Esophagus muscularis mucosa (tissue), 4 donors: ENCODE measurements around the gene CEP131. TPM values are rescaled to one million over a fixed set of nuclear protein-coding genes. Genes with fewer than 3 reads are reported as not detected.
"Not testable (repeated sequence)": the region's sequence is repeated elsewhere in the genome, so short reads cannot be mapped to it uniquely, and the experiment has no call there.

Source experiments
- DNase-seq: peaks from one replicate; pipeline ENCODE4 v3.0.0-alpha.2; 2017; ENCODE audit errors: extremely low spot score
- H3K27ac ChIP-seq, 4 donors: fragments of 200-600 bp; sonication (generic); replicated peaks in 1 of 4; 1 replicate in 3 of 4; 2 replicates in 1 of 4; pipeline ENCODE4 v1.5.1; 2016 to 2019; ENCODE audit warnings: mild to moderate bottlenecking in 1 of 4
- H3K27me3 ChIP-seq, 4 donors: fragments of 200-600 bp; sonication (generic); one replicate each; pipeline versions ENCODE4 v1.5.1 to v1.6.0; 2016 to 2019
- H3K36me3 ChIP-seq, 4 donors: fragments of 200-600 bp; sonication (generic); one replicate each; pipeline ENCODE4 v1.5.1; 2016 to 2019
- H3K4me1 ChIP-seq, 4 donors: fragments of 200-600 bp; sonication (generic); one replicate each; pipeline ENCODE4 v1.5.1; 2016 to 2019
- H3K4me3 ChIP-seq, 4 donors: fragments of 200-600 bp; sonication (generic); 1 replicate in 2 of 4; 2 replicates in 2 of 4; pipeline ENCODE4 v1.5.1; 2016 to 2019; ENCODE audit warnings: mild to moderate bottlenecking in 4 of 4, moderate library complexity in 1 of 4
- H3K9me3 ChIP-seq, 4 donors: fragments of 200-600 bp; sonication (generic); 1 replicate in 3 of 4; 2 replicates in 1 of 4; pipeline ENCODE4 v1.5.1; 2016 to 2019
- EP300 ChIP-seq: sonication (generic); formaldehyde crosslinking; IDR thresholded peaks from one replicate; pipeline ENCODE4 v1.6.1; 2017; ENCODE audit warnings: antibody characterized with exemption
- POLR2A ChIP-seq: fragments of 450-650 bp; IDR thresholded peaks from one replicate; pipeline ENCODE4 v1.6.1; 2017; ENCODE audit warnings: antibody characterized with exemption, moderate library complexity, mild to moderate bottlenecking, low read depth
- POLR2AphosphoS5 ChIP-seq, 2 donors: sonication (generic); formaldehyde crosslinking; IDR thresholded peaks; one replicate each; pipeline ENCODE4 v1.6.1; 2017; ENCODE audit warnings: antibody characterized with exemption in 2 of 2
- WGBS: methylation state at CpG from one replicate; pipeline ENCODE4 v1.1.5; 2018; 5-methylcytosine and 5-hydroxymethylcytosine counted together
- intact Hi-C: fragments of 100-400 bp; cut with DNase I; formaldehyde crosslinking; loops from one replicate; pipeline ENCODE4 v1.15.1; 2023
- total RNA-seq, 4 donors: library from RNA; depleted of rRNA; stranded (reverse); fragments of >200 nt; gene quantifications; one replicate each; pipeline versions ENCODE4 v1.1.0 to v1.2.1, GENCODE V29; 2016
- TF ChIP-seq, protein P1 (sequence below), 3 experiments: fragments of 200-600 bp in 2 of 3; fragments of 450-650 bp in 1 of 3; sonication (generic) in 2 of 3; IDR thresholded peaks; one replicate each; pipeline ENCODE4 v1.5.1; 2017 to 2019; ENCODE audit warnings: antibody characterized with exemption in 3 of 3, mild to moderate bottlenecking in 2 of 3, moderate library complexity in 1 of 3

The CEP131 gene
- total RNA-seq, 4 donors from 2014 or later = 4.5 to 10.6 (median 8.9) TPM

GRCh38 chr17:81157848-81158687 is 64.7 kb downstream of the CEP131 start:
- H3K4me1 ChIP-seq = peaks cover 0 to 18% (median 7%) of the 10 kb centered on the region in 4 donors
- WGBS = 89% methylated on average over 21 of the region's 39 CpGs
- DNase-seq = no peak
- H3K4me3 ChIP-seq = no peak overlapping the region
- no peaks in the 10 kb centered on the region for H3K36me3 ChIP-seq
- H3K27me3 ChIP-seq = peaks cover 0 to 4% (median 0%) of the 10 kb centered on the region in 4 donors
- intact Hi-C loops = no loop called here
- no peak overlapping the region for H3K27ac ChIP-seq
- TF ChIP-seq POLR2A (no peak), EP300 (no peak), POLR2AphosphoS5 (IDR thresholded peaks at IDR 0.05) (no peak)
- TF ChIP-seq, protein P1, sequence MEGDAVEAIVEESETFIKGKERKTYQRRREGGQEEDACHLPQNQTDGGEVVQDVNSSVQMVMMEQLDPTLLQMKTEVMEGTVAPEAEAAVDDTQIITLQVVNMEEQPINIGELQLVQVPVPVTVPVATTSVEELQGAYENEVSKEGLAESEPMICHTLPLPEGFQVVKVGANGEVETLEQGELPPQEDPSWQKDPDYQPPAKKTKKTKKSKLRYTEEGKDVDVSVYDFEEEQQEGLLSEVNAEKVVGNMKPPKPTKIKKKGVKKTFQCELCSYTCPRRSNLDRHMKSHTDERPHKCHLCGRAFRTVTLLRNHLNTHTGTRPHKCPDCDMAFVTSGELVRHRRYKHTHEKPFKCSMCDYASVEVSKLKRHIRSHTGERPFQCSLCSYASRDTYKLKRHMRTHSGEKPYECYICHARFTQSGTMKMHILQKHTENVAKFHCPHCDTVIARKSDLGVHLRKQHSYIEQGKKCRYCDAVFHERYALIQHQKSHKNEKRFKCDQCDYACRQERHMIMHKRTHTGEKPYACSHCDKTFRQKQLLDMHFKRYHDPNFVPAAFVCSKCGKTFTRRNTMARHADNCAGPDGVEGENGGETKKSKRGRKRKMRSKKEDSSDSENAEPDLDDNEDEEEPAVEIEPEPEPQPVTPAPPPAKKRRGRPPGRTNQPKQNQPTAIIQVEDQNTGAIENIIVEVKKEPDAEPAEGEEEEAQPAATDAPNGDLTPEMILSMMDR (IDR thresholded peaks at IDR 0.05) = no peak
- no peaks in the 10 kb centered on the region for H3K9me3 ChIP-seq

DNA sequence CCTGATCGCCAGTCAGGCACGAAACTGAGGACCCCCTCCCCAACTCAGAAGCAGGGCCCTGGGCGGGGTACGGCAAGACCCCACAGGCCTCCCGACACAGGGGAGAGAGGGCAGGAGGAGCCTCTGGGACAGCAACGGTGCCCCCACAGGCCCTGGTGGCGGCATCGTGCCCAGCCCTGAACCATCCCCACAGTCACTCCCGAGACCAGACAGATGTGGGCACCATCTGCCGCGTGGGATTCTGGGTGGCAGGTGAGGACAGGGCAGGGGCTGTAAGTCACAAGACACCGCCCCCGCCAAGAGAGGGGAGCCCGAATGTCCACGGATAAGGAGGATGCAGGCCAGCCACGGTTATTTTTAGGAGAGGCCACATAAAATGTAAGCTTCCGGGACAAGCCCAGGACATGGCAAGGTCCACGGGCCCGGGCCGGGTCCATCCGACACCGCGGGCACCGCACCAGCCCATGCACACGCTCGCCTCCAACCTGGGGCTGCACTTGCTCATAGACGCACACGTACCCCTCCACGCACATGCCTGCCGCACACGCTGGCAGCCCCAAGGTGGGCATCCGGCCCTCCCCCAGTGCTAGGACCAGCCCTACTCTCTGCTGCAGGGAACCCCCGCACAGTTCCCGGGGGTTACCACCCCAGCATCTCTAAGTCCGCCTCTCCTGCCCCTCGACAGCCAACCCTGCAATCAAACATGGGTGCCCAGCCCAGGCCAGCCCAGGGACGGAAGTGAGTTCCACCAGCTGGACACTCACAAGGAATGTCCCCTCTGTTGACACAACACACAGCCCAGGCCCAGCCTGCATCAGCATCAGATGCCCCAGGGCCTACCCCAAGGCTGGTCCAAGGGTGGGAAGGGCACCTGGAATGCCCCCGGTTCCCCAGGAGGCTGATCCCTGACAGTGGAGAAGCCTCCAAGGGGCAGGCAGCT is 65.6 kb downstream of the CEP131 start:
- H3K27ac ChIP-seq = no peak overlapping the region
- H3K4me1 ChIP-seq = peaks cover 0 to 19% (median 7%) of the 10 kb centered on the region in 4 donors
- intact Hi-C loops = no loop called here
- TF ChIP-seq, protein P1 (IDR thresholded peaks at IDR 0.05) = no peak
- TF ChIP-seq EP300 = no peak
- TF ChIP-seq POLR2A = no peak
- no peak for TF ChIP-seq POLR2AphosphoS5 (IDR thresholded peaks at IDR 0.05)
- no peak for DNase-seq
- 97% methylated on average over 31 of the region's 38 CpGs for WGBS
- no peaks in the 10 kb centered on the region for H3K9me3 ChIP-seq
- H3K36me3 ChIP-seq = no peaks in the 10 kb centered on the region
- H3K4me3 ChIP-seq = no peak overlapping the region
- peaks cover 0 to 4% (median 0%) of the 10 kb centered on the region in 4 donors for H3K27me3 ChIP-seq

DNA sequence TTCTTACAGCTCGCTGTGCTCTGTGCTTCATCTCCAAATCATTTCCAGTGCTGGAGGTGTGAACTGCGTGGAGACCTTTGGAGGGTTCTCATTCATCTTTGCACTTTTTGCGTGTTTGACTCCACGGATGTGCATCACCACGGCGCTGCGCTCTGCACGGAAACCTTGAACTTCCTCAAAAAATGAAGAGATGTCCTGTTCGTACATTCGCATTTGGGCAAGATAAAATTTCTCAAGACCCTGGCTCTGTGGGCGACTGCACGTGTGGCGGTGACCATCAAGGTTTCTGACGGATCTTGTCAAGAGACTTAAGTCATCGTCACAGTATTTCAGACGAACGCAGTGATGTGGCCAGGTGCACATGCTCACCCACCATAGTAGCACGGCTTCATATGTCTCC is 67.8 kb downstream of the CEP131 start:
- DNase-seq = no peak
- Histone ChIP-seq H3K27ac (no peak overlapping the region), H3K27me3 (peaks cover 0 to 4% (median 0%) of the 10 kb centered on the region in 4 donors), H3K36me3 (no peaks in the 10 kb centered on the region), H3K4me3 (no peak overlapping the region), H3K9me3 (no peaks in the 10 kb centered on the region), H3K4me1 (peaks cover 0 to 10% (median 2%) of the 10 kb centered on the region in 4 donors)
- TF ChIP-seq EP300 (no peak), POLR2AphosphoS5 (IDR thresholded peaks at IDR 0.05) (no peak), POLR2A (no peak)
- TF ChIP-seq, protein P1 (IDR thresholded peaks at IDR 0.05) = no peak
- WGBS = 81% methylated on average over 18 of the region's 18 CpGs
- intact Hi-C loops = no loop called here

DNA sequence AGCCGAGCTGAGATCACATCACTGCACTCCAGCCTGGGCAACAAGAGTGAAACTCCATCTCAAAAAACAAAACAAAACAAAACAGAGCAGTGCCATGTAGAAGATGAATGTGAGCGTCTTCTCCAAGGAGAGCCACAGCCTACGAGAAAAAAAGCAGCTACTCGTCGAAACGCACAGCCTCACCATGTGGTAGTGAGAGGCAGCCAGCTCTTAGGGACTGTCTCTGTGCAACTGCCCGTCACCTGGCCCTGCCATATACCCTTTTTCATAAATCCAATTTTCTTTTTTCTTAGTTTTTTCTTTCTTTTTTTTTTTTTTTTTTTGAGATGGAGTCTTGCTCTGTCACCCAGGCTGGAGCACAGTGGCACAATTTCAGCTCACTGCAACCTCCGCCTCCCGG is 68.7 kb downstream of the CEP131 start:
- 90% methylated on average over 9 of the region's 9 CpGs for WGBS
- H3K4me1 ChIP-seq, intact Hi-C loops: not testable (repeated sequence)

DNA sequence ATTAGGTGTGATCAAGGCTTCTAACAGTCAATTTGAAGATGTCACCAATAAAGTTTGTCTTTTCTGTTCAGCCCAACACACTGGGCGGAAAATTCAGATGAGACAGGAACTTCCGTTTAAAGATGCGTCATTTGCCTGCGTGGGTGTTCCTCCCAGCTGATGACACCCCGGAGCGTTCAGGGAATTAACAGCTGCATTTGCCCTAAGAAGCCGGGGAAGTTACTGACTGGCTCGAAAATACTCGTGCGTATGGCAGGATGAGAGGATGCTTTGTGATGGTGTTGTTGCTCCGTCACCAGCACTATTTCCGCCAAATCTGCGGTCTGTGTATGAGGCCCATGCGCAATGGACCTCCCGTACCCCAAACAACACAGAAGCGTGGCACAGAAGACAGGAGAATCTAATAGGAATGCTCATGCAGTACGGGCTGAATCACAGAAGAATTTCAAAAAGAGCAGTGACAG is 69.4 kb downstream of the CEP131 start:
- Histone ChIP-seq H3K27ac (no peak overlapping the region), H3K4me3 (no peak overlapping the region), H3K4me1 (peaks cover 0 to 7% (median 0%) of the 10 kb centered on the region in 4 donors), H3K9me3 (no peaks in the 10 kb centered on the region), H3K36me3 (no peaks in the 10 kb centered on the region), H3K27me3 (no peaks in the 10 kb centered on the region)
- intact Hi-C loops = no loop called here
- no peak for DNase-seq
- 65% methylated on average over 15 of the region's 17 CpGs for WGBS
- no peak for TF ChIP-seq POLR2AphosphoS5 (IDR thresholded peaks at IDR 0.05)
- TF ChIP-seq EP300 = no peak
- TF ChIP-seq, protein P1 (IDR thresholded peaks at IDR 0.05) = no peak

More for the DNA sequence above, 68.7 kb downstream of the CEP131 start:
- H3K4me3 ChIP-seq, H3K27ac ChIP-seq, H3K36me3 ChIP-seq, DNase-seq, H3K27me3 ChIP-seq, H3K9me3 ChIP-seq: not testable (repeated sequence)
